Kidney capillary endothelial cell (primary cell): ENCODE measurements around the gene PHKA1.
"Not testable (repeated sequence)": the region's sequence is repeated elsewhere in the genome, so short reads cannot be mapped to it uniquely, and the experiment has no call there.

Experiments used
- DNase-seq: peaks from one replicate; pipeline ENCODE4 v3.0.0-alpha.2; 2018; ENCODE audit warnings: low spot score

The PHKA1 gene

DNA sequence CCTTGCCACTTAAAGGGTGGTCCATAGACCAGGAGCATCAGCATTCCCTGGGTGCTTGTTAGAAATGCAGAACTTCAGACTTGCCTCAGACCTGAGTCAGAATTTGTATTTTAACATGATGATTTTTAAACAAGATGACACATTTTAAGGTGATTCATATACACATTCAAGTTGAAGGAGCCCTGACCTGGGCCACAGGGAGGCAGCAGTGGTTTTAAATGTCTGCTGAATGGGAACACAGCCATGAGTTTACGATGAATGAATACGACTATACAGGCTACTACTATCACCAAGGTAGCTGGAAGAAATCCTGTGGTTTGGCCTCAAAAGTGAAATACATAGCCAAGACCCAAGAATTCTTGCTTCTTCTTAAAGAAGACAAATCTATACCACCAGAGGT, 144.3 kb downstream of the PHKA1 start:
- peak; percentile 21 for DNase-seq

DNA sequence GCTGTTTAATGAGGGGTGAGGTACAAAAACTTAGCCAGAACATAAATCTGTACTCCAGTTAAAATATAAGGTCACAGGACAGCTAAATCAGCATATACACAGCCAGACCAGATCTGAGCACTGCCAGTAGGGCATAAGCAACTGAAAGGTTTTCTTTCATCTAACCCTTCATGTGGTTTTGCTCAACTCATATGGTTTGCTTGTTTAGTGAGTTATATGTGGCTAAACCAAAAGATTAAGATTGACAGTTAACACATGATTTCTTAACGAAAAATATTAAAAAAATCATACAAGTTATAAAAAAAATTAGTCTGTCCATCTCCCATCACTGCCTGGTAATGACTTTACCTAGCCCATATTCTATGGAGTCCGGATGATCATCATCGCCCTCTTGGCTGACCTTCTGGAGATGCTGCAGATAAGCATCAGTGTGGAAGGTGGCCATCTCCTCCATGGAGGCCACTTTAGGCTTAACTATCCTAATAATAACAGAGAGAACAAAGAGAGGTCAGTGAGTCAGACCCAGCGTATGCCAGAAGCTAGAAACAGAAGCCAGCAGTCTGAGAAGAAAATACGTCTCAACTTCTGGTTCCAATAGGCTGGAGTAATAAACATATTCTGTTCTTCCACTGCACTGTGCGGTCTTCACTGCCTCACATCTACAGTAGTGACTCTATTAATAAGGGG, 145.6 kb downstream of the PHKA1 start:
- DNase-seq: no peak

DNA sequence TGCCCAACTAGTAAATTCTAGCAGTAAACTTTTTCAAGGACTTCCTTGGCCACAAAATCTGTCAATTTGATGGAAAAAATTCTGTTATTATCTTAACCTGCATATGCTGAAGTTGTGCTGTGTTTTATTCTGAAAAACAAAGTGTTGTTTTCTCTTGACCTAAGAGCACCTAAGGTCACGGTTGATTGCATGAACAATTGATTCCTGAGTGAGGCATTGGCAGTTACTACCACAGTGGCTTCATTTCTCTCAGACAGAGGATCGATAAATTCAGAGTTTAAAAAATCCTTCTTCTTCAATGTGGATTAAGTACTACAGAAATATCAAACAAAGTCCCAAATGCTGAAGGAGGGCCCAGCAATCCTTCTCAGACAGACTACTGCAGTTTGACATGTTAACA, 147.7 kb downstream of the PHKA1 start:
- no peak for DNase-seq

DNA sequence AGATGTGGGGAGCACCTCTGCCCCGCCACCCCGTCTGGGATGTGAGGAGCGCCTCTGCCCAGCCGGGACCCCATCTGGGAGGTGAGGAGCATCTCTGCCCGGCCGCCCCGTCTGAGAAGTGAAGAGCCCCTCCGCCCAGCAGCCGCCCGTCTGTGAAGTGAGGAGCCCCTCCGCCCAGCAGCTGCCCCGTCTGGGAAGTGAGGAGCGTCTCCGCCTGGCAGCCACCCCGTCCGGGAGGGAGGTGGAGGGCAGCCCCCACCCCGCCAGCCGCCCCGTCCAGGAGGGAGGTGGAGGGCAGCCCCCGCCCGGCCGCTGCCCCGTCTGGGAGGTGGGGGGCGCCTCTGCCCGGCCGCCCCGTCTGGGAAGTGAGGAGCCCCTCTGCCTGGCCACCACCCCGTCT, 154.5 kb downstream of the PHKA1 start:
- DNase-seq: not testable (repeated sequence)

DNA sequence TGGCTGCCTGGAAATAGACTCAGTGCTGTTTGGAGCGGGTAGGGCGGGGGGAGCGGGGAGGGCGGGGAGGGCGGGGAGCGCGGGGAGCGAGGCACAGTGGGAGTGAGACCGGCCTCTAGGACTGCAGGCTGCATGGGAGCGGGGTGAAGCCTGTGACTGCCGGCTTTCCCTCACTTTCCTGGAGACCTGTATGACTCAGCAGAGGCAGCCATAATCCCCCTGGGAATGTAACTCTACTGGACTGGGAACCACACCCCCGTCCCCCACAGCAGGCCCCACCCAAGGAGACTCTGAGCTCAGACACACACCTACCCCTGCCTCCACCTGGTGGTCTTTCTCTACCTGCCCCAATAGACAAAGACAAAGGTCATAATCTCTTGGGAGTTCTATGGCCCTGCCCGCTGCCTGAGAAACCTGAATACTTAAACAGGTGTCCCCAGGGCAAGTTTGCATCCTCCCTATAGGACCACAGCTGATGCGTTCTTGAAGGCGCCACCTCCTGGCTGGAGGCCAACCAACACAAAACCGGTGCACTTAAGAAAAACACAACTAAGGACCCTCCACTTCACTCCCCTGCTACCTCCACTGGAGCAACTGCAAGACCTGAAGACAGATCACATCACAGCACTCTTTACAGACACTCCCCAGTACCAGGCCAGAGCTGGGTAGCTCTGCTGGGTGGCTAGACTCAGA, 159.5 kb downstream of the PHKA1 start:
- DNase-seq: no peak

DNA sequence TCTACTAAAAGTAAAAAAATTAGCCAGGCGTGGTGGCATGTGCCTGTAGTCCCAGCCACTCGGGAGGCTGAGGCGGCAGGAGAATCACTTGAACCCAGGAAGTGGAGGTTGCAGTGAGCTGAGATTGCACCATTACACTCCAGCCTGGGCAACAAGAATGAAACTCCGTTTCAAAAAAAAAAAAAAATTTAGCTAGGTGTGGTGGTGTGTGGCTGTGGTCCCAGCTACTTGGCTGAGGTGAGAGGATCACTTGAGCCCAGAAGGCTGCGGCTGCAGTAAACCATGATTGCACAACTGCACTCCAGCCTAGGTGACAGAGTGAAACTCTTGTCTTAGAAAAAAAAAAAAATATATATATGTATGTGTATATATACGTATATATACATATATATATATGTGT, 161.7 kb downstream of the PHKA1 start:
- DNase-seq: not testable (repeated sequence)

DNA sequence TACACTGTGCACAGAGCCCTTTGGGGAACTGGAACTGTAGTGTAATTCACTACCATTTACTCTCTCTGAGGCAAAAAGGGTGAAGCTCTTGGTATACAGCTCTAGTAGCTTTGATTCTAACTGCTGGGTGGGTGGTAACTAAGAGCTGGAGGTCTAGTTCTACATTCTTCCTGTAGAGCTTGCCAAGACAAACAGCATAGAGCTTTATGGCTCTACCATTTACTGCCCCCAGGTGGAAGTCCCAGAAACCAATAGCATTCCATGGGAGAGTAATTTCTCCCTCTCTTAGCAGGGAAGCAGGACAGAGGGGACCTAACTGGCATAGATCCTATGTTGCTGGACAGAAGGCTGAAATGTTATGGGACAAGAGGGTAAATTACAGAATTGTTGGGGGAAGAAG, 168.1 kb downstream of the PHKA1 start:
- DNase-seq: no peak

DNA sequence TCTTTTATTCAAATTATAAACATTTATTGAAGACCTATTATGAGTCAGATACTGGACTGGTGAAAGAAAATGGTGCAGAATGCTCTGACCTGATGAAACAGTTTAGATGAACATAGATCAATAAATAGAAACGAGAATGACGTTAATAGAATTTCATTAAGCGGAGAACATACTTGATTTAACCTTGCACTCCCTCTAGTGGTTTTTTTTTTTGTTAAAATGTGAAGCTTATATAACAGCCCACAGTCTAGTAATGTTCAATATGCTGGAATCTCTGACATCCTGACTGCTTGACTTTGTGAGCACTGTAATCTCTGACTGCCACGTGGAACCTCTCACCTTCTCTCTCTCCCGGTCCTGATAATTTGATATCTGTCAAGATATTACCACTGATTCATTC, 173.8 kb downstream of the PHKA1 start:
- DNase-seq: peak; percentile 7

DNA sequence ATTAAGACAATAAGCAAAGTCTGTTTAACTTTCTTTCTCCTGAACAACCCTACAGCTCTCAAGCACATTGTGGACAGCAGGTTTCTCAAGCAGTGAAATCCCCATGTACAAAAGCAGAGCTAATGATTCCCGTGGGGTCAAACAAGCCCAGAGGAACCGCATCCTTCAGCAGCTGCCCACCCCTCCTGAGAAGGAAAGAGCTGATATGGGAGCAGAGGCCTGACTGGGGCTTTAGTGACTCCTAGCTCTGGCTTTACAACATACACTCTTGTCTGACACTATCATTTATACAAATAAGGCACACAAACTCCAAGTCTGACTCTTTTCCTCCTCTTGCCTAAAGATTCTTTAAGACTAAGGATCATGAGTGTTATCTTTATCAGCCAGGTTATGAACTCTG, 174.3 kb downstream of the PHKA1 start:
- DNase-seq: no peak

DNA sequence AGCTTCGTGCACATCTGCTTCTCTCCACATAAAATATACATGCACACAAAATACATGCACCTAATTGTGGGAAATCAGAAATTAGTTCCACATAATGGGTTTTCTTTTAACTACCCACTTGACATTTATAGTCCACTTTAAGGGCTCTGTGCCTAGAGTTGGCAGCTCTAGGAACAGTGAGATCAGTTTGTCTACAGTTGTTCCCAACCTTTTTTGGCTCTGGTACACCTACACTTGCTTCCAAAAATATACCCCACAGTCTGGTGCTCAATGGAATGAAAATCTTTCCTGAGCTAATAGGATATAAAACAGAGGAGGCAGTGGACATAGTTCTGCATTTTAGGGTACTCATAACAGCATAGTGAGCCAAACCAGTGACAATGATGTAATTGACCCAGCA, 177.6 kb downstream of the PHKA1 start:
- no peak for DNase-seq

DNA sequence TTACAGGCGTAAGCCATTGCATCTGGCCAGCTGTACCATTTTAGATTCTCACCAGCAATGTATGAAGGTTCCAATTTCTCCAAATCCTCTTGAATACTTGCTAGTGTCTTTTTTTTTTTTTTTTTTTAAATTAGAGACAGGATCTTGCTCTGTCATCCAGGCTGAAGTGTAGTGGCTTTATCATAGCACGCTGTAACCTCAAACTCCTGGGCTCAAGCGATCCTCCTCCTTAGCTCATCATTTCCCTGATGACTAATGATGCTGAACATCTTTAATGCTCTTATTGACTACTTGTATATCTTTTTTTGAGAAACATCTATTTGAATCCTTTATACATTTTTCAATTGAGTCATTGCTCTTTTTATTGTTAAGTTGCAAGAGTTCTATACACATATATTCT, 181.7 kb downstream of the PHKA1 start:
- no peak for DNase-seq
